Hematopoietic multipotent progenitor cell treated with erythropoietin and hydrocortisone succinate and interleukin-3 and kit ligand, for 8 days (in vitro differentiated cells): ENCODE results near the gene ARRB2.

Source experiments
- DNase-seq: peaks from one replicate; pipeline ENCODE4 v3.0.0-alpha.2; 2015

The ARRB2 gene

GRCh38 chr17:4766723-4767122 is 56.3 kb downstream of the ARRB2 start:
- no peak for DNase-seq

DNA sequence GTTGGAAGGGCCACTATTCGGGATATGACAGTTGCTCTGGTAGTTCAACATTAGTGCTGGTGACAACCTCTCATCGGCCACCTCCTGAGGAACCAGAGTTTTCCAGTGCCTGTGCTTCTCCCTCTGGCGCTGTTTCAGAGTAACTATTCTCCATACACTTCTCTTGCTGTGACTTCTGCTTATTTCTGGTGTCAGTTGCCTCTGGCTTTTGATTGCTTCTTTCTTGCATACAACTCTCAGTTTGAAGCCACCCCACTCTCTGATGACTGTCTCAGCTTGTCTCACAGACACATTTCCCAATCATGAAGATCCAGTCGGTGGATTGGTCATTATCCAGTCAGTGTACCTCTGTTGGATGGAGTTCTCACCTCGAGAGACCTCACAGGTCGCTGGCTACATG is 57.9 kb downstream of the ARRB2 start:
- DNase-seq, result no peak

- DNase-seq, result no peak
These were observed 59.2 kb downstream of the ARRB2 start for GRCh38 chr17:4769628-4770027.
